Middle frontal gyrus (tissue), 1 donor: Measurements from ENCODE around the gene TUBG1.
"Not testable (repeated sequence)": the region's sequence is repeated elsewhere in the genome, so short reads cannot be mapped to it uniquely, and the experiment has no call there.

ENCODE experiments used
- DNase-seq: peaks from one replicate; pipeline ENCODE4 v3.0.0-alpha.2; 2015; ENCODE audit warnings: low spot score; ENCODE audit errors: extremely low spot score

The TUBG1 gene

DNA sequence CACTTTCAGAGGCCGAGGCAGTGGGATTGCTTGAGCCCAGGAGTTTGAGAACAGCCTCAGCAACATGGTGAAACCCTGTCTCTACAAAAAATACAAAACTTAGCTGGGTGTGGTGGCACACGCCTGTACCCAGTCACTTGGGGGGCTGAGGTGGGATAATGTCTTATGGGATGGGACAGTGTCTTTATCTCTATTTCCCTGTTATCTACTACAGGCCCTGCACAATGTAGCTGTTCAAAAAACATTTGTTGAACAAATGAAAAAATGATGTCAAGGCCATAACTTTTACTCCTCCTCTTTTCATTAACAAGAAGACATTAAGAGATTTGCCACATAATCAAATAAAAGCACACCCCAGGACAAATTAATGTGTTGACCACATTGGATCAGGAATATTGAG is 13.8 kb downstream of the TUBG1 start:
- no peak for DNase-seq

DNA sequence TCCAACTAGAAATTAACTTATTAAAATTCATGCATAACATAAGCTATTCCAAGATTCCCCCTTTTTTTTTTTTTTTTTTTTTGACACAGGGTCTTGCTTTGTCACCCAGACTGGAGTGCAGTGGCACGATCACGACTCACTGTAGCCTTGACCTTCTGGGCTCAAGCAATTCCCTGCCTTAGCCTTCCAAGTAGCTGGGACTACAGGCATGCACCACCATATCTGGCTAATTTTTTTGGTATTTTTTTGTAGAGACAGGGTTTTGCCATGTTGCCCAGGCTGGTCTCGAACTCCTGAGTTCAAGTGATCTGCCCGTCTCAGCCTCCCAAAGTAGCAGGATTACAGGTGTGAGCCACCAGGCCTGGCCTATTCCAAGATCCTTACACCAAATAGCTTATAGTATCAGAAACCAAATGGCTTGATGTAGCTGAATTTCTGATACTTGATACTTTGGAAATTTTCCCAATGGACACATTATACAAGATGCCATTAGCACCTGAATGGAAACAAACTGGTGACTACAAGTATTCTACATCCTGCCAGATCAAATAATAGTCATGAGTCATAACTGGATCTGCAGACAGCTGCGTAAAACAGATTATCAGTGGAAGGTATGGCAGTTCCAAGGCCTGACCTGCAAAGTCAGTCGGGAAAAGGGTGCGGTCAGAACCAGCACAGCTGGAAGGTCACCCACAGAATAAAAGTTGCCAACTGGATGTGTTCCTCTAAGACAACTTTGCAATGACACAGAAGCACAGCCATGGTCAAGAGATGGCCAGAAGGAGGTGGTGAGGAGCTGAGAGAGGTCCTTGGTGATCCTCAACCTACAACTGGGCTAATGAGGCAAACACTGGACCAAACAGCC is 14.5 kb downstream of the TUBG1 start:
- no peak for DNase-seq

GRCh38 chr17:42627032-42627764 is 17.7 kb downstream of the TUBG1 start:
- DNase-seq, result not testable (repeated sequence)

DNA sequence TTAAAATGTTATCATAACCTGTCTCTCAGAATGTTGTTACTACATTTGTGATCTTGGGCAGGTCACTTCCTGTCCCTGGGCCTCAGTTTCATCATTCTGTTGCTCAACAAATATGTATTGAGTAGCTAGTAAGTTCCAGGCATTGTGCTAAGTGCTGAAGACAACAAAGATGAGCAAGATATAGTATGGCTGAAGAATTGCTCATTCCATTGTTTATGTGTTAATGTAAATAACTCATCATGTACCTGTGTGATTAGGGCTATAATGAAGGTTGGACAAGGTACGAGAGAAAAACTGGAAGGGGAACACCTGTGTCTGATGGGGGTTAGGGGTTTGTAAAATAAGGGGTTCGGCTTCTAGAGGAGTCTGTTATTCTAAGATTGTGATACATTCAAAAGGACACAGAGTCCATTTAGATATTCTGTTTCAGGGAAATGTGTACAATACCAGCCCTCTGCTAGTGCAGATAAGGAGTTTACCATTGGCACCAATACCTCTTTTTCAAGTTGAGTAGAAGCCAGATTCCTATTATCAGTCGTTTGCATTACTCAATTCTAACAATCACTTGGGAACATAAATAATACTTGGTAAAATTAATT is 20.0 kb downstream of the TUBG1 start:
- DNase-seq, result no peak

DNA sequence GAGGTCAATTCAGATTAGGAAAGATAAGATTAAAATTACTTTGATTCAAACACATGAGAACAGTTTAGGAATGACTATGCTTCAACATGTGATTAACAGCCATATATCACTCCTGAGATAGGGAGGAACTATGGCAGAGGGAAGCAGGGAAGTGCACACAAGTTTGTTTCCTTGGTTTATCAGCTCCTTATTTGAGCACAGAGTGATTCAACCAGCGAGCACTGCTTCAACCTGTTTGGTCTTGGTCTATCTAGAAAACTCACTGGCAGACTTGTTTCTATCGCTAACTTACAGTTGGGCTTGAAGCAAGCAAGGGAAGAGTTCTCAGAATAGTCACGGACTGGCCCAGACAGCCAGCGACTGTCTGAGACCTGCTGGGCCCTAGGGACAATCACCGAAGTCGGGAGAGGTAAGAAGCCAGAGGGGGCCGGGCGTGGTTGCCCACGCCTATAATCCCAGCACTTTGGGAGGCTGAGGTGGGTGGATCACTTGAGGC is 23.5 kb downstream of the TUBG1 start:
- no peak for DNase-seq

DNA sequence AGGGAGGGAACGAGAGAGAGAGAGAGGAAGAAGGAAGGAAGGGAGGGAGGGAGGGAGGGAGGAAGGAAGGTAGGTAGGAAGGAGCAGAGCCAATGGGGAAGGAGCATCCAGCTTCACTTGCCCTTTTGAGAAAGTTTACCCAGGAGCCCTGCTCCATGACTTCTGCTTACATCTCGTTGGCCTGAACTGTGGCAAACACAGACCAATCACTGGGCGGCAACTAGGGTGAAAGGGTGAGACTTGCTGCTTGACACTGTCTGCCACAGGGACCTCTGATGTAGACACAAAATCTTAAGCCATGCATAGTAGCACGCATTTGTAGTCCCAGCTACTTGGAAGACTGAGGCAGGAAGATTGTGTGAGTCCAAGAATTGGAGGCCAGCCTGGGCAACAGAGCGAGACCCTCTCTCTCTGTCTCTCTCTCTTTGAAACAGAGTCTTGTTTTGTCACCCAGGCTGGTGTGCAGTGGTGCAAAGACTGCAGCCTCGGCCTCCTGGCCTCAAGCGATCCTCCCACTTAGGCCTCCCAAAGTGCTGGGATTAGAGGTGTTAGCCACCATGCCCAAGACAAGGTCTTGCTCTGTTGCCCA is 30.1 kb downstream of the TUBG1 start:
- no peak for DNase-seq

DNA sequence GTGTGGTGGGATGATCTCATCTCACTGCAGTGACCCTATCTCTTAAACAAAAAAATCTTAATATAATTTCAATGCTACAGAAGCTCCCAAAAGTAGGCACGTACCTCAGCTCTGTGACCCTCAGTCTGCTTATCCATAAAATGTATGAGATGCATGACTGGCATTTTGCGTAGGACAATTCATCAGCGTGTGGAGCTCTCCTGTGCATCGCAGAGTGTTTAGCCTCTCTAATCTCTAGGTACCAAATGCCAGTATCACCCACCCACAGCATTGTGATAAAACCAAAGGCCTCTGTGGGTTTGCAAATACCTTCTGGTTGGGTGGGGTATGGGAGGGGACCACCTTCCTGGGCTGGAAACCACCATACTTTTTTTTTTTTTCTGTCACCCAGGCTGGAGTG is 30.6 kb downstream of the TUBG1 start:
- DNase-seq, result no peak

GRCh38 chr17:42642336-42642735 is 32.9 kb downstream of the TUBG1 start:
- no peak for DNase-seq

- DNase-seq, result no peak
Observed at GRCh38 chr17:42647778-42648177, 38.3 kb downstream of the TUBG1 start.

- no peak for DNase-seq
Observed at GRCh38 chr17:42651392-42651791, 41.9 kb downstream of the TUBG1 start.

GRCh38 chr17:42653179-42654124 is 44.0 kb downstream of the TUBG1 start:
- DNase-seq, result no peak

GRCh38 chr17:42655528-42655927 is 46.0 kb downstream of the TUBG1 start:
- no peak for DNase-seq

DNA sequence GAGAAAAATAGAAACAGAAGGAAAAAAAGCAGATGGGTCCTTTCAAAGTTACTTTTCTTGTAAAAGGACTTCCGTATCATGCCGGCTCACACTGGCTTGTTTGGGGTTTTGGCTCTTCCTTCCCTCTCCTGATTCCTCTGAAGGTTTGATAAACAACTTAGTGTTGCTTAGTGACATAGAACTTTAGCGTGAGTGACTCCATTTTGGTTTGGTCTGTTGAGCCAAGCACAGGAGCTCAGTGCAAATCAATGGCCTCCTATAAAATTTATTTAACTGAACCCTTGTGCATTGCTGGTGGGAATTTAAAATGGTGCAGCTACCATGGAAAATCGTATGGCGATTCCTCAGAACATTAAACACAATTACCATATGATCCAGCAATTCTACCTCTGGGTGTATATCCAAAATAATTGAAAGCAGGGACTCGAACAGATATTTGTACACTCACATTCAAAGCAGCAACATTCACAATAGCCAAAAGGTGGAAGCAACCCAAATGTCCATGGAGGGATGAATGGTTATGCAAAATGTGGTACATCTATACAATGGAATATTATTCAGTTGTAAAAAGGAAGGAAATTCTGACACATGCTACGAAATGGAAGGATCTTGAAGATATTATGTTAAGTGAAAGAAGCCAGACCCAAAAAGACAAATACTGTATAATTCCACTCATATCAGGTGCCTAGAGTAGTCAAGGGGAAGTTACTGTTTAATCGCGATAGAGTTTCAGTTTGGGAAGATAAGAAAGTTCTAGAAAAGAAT is 48.5 kb downstream of the TUBG1 start:
- no peak for DNase-seq

- peak; percentile 79 for DNase-seq
Observed at GRCh38 chr17:42659079-42659931, 49.8 kb downstream of the TUBG1 start, which contains the start of gene TUBG2. Gene TUBG2, plus strand, starts transcription at chr17:42659284. Its CDS starts 220 bp downstream, at chr17:42659504.

- DNase-seq, result not testable (repeated sequence)
Observed at GRCh38 chr17:42659932-42660274, 50.4 kb downstream of the TUBG1 start.

DNA sequence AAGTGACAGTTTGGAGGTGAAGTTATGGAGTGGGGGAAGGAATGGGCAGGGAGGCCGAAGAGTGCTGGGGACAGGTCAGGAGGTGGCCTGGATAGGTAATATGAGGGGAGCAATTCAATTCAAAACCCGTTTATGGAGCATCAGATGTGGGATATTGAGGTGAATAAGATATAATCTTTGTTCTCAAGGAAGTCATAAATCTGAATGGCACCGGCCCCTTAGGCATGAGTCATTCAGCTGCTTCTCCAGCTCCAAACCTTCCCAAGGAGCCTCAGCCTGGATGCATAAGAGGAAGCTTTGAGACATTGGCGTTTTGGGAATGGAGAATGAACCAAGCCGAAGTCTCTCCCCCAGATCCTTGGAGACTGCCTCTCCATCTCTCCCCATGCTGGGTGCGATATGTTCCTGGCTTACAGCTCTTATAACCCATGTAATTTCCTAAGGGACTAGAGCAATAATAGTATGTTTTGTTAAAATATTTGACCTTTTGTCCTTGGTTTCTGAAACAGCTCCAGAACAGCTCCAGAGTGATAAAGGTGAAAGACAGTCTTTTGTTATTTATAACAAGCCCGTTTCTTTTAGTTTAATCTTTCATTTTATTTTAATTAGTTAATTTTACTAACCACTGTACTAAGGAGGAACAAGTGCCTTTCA is 51.3 kb downstream of the TUBG1 start:
- no peak for DNase-seq
